ENCODE results near the gene RER1.
"Not testable (repeated sequence)": the region's sequence is repeated elsewhere in the genome, so short reads cannot be mapped to it uniquely, and the experiment has no call there.

The RER1 gene

DNA sequence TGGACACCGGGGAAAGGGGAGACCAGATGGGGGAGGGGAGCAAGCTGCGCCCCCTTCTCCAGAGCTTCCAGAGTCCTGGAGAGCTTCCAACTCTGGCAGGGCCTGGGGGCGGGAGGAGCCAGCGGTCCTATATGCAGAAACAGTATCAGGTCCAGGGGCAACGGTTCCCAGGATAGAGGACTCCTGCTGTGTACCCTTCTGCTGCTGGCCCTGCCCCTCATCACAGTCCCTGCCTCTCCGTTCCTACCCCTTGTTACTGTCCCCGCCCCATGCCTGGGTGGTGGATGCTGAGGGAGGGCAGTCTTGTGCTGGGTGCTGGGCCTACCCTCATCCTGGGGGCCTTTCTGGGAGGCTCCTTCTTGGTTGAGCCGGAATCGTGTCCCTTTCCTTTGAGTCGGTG lies 39.9 kb downstream of the RER1 start:
- DNase-seq, result no peak

DNA sequence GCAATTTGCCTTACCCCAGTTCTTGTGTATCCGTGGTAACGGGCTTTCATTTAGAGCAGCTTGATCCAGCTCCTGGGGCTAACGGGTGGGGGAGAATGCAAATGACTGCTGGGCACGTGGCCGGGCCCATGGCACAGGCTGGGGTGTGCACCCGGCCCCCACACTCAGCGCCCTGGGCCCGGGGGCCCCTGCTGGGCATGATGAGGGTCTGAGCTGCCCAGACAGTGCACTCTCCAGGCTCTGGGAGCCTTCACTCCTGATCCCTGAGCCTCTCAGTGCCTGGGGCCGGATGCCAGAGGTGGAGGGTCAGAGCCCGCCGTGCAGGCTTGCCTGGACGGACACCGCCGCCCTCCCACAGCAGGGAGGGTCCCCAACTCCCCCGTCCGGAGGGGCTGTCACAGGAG lies 40.8 kb downstream of the RER1 start:
- DNase-seq, result no peak

GRCh38 chr1:2433196-2433595 lies 41.6 kb downstream of the RER1 start:
- no peak for DNase-seq

- DNase-seq, result no peak
These were observed 42.5 kb downstream of the RER1 start for GRCh38 chr1:2433936-2434655.

DNA sequence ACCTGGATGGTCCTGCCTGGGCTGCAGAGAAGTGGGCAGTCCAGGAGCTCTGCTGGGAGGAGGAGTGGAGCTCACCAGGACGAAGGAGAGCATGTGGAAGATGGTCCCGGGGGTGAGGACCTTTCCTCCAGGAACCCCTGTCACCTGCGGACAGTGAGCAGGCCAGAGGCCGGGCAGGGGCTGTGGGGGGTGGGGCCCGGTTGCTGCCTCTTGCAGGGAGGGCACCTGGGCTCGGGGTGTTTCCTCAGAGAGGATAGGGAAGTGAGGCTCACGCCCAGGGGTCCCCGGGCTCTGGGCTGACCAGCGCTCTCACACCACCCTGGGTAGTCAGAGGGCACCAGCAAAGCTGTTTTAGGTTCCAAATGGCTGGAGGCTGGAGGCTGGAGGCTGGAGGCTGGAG lies 43.5 kb downstream of the RER1 start:
- no peak for DNase-seq

GRCh38 chr1:2435746-2436355 lies 44.2 kb downstream of the RER1 start:
- no peak for DNase-seq

DNA sequence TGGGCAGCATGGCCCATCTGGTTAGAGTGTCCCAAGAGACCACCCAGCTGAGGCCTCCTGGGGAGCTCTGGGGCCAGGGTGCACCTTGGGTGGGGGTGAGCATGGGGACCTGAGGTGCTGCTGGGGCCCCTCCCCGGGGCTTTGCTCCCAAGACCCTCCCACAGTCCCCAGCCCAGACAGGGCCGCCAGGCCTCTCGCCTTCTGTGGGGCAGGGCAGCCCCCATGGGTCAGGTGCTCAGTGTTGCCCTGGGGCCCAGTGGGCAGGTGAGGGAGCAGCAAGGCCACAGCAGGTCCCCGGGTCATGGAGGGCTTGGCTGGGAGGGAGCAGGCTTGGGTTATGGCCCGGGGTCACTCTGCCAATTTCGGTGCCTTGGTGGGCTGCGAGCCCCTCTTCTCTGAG lies 45.2 kb downstream of the RER1 start:
- DNase-seq, result no peak

DNA sequence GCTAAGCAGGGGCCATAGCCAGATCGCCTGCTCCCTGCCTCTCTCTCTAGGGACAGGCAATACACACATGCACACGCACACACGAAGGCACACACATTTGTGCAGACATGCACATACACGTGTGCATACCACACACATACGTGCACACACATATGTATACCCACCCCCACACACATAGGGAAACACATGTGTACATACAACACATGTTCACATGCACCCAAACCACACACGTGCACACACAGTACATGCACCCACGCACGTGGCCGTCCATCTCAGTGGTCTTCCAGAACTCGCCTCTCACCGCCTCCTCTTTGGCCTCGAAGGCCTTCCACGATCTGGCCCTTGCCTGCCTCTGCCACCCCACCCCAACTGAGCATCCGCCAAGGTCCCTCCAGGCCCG lies 46.0 kb downstream of the RER1 start:
- no peak for DNase-seq

DNA sequence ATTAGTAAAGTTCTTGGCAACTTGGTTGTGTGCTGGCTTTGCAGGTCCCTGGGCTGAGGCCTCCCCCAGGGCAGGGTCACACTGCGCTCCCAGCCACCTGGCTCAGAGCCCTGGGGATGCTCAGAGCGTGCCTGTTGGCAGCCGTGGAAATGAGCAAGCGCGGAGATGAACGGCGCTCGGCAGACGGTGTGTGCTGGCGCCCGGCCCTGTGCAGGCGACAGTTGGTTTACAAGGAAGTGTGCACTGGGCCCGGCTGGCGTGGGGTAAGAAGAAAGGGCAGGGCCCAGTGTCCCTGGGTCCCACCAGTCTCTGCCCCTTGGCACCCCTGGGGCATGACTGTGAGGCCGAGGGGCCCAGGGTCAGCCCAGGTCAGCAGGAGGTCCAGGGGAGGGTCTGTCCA lies 46.4 kb downstream of the RER1 start:
- DNase-seq, result no peak

GRCh38 chr1:2438641-2439040 lies 47.0 kb downstream of the RER1 start:
- DNase-seq, result no peak

- no peak for DNase-seq
These were observed 47.7 kb downstream of the RER1 start for GRCh38 chr1:2439369-2439768.

GRCh38 chr1:2440346-2440745 lies 48.7 kb downstream of the RER1 start:
- not testable (repeated sequence) for DNase-seq

DNA sequence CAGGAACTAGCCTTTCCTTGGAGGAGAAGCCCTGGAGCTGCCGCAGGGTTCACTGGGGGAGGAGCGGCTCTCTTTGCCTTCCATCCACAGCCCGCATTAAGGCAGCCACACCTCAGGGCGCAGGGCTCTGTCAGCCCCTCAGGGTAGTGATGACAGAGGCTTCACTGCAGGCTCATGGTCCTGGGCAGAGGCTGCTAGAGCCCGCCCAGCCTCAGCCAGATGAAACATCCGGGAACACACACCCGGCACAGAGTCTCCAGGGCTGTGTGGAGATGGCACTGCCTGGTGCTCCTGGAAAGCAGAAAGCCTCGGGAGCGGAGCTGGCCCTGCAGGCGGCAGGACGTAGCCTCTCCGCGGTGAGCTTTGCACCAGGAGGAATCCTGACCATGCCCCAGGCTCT lies 50.1 kb downstream of the RER1 start:
- no peak for DNase-seq

DNA sequence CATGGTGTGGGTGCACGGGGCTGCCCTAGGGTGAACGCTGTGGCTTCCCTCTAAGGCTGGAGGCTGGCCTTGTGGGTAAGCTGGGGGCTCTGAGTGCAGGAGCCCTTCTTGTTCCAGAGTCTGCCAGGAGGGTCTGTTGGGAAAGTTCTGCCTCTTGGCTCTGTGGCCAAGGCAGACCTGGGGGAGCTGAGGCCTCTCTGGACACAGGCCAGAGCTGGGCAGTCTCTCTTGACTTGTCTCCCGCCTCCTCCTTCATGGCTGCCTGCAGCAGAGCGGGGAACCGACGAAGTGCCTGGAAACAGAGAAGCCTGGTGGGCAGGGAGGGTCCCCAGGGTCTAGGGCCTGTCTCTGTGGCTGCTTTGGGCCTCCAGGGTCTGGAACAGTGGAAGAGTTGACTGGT lies 51.0 kb downstream of the RER1 start:
- no peak for DNase-seq

GRCh38 chr1:2443277-2444137 lies 51.9 kb downstream of the RER1 start:
- DNase-seq, result no peak

- no peak for DNase-seq
These were observed 52.5 kb downstream of the RER1 start for GRCh38 chr1:2444138-2444591.

GRCh38 chr1:2445162-2445822 lies 53.7 kb downstream of the RER1 start:
- DNase-seq, result no peak

- DNase-seq, result no peak
These were observed 54.2 kb downstream of the RER1 start for GRCh38 chr1:2445823-2446215.

DNA sequence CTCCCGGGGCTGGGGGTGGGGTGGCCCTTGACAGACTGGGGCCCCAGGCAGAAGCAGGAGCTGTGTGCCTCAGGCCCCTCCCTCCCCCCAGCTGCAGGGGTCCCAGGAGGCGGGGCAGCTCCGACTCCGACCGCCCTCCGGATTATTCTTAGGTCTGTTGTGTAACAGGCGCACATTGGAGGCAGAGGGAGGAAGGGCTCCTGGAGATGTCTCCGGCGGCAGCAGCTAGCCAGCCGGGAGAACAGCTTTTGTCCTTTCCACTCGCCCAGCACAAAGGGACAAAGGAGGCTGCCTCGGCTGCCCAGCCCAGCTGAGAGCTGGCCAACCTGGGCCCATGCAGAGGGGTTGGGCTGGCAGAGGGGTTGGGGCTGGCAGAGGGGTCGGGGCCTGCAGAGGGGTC lies 54.8 kb downstream of the RER1 start:
- DNase-seq, result no peak

DNA sequence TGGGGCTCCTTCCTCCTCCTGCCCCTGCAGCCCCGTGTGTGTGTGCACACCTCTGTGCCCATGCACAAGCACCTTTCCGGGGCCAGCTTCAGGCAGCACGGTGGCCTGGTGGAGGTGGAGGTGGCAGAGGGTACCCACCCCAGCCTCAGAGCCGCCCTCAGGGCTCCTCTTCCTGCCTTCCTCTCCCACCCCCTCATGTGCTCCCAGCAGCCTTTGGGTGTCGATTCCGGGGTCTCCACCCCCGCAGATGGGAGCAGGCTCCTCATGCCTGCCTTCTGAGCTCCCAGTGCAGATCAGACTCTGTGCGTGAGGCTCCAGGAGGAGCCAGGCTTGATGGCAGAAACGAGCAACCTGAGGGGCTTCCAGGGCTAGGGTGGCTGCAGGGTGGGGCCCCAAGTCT lies 55.2 kb downstream of the RER1 start:
- DNase-seq, result no peak

GRCh38 chr1:2447276-2448097 lies 55.8 kb downstream of the RER1 start:
- no peak for DNase-seq

DNA sequence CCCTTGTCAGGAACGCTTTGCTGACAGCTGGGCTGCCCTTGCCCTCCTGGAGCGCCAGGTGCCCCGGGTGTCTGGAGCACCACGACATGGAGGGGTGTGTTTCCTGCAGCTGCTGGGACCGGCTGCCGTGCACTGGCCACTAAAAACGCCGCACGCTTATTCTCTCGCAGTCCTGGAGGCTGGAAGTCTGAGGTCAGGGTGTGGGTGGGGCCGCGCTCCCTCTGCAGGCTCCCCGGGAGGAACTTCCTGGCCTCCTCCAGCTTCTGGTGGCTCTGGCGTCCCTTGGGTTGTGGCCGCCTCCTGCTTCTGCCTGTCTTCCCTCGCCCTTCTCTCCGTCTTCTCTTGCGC lies 56.4 kb downstream of the RER1 start:
- no peak for DNase-seq

Data from KG1 (cell line).